GM12878 (cell line): ENCODE results near the gene ZMYND10.
A peak's percentile ranks its signal among the peaks of the same experiment; 100 is the strongest.

Experiments used
- SRF ChIP-seq, 2 experiments: IDR thresholded peaks; 2 replicates each; pipeline ENCODE4 v1.6.1; 2011; ENCODE audit warnings: low read depth in 2 of 2, low read length in 2 of 2, mild to moderate bottlenecking in 1 of 2, moderate library complexity in 1 of 2
- TCF12 ChIP-seq: IDR thresholded peaks from 2 replicates; pipeline ENCODE4 v1.6.1; 2011; ENCODE audit warnings: low read depth, mild to moderate bottlenecking, low read length
- TF ChIP-seq, protein P1 (sequence below): IDR thresholded peaks from 2 replicates; pipeline ENCODE4 v1.6.1; 2011; ENCODE audit warnings: low read depth, mild to moderate bottlenecking, low read length, moderate library complexity, borderline replicate concordance; ENCODE audit errors: extremely low read depth

GRCh38 chr3:50340448-50341329, 4.8 kb downstream of the ZMYND10 start, which contains the start of gene RASSF1:
- TF ChIP-seq SRF (IDR thresholded peaks at IDR 0.05; ENCODE audit: low read depth in 2 of 2, low read length in 2 of 2) (peak in 1 of 2 experiments; percentile 86; a peak in 2 of 4 replicates), TCF12 (0 out of 2 replicates have a peak, but pooled peaks have one; percentile 2)
- TF ChIP-seq, protein P1, sequence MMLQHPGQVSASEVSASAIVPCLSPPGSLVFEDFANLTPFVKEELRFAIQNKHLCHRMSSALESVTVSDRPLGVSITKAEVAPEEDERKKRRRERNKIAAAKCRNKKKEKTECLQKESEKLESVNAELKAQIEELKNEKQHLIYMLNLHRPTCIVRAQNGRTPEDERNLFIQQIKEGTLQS, result no peak
